ENCODE data around the gene NPHS2.

DNA sequence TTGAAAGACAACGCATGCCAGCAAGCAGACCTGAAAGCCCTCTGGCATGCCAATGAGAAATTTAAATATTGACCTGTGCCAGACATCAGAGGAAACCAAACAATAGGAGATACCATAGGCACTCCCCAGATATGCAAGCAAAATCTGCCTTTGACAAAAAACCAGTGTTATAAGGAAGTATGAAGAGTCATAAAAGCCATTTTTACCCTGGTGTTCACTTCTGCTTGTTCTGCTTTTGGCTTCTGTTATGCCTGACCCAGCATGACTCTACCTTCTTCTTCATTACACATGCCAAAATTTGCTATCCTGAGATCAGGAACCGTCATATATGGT is 26.4 kb downstream of the NPHS2 start:
- no peak for TF ChIP-seq RAD21 (IDR thresholded peaks at IDR 0.05; ENCODE audit: low read depth)
- TF ChIP-seq, protein P1, sequence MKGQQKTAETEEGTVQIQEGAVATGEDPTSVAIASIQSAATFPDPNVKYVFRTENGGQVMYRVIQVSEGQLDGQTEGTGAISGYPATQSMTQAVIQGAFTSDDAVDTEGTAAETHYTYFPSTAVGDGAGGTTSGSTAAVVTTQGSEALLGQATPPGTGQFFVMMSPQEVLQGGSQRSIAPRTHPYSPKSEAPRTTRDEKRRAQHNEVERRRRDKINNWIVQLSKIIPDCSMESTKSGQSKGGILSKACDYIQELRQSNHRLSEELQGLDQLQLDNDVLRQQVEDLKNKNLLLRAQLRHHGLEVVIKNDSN (IDR thresholded peaks at IDR 0.05) = no peak
- TF ChIP-seq TCF12 (IDR thresholded peaks at IDR 0.05; ENCODE audit: low read depth) = no peak
- no peak for TF ChIP-seq ZBTB7A (IDR thresholded peaks at IDR 0.05; ENCODE audit: low read depth)
- no peak for TF ChIP-seq TAF1 (IDR thresholded peaks at IDR 0.05; ENCODE audit: low read depth)
- TF ChIP-seq, protein P2, sequence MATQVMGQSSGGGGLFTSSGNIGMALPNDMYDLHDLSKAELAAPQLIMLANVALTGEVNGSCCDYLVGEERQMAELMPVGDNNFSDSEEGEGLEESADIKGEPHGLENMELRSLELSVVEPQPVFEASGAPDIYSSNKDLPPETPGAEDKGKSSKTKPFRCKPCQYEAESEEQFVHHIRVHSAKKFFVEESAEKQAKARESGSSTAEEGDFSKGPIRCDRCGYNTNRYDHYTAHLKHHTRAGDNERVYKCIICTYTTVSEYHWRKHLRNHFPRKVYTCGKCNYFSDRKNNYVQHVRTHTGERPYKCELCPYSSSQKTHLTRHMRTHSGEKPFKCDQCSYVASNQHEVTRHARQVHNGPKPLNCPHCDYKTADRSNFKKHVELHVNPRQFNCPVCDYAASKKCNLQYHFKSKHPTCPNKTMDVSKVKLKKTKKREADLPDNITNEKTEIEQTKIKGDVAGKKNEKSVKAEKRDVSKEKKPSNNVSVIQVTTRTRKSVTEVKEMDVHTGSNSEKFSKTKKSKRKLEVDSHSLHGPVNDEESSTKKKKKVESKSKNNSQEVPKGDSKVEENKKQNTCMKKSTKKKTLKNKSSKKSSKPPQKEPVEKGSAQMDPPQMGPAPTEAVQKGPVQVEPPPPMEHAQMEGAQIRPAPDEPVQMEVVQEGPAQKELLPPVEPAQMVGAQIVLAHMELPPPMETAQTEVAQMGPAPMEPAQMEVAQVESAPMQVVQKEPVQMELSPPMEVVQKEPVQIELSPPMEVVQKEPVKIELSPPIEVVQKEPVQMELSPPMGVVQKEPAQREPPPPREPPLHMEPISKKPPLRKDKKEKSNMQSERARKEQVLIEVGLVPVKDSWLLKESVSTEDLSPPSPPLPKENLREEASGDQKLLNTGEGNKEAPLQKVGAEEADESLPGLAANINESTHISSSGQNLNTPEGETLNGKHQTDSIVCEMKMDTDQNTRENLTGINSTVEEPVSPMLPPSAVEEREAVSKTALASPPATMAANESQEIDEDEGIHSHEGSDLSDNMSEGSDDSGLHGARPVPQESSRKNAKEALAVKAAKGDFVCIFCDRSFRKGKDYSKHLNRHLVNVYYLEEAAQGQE (IDR thresholded peaks at IDR 0.05; ENCODE audit: low read depth) = no peak
- TF ChIP-seq EGR1 (IDR thresholded peaks at IDR 0.05) = no peak
- no peak for TF ChIP-seq CREB1 (IDR thresholded peaks at IDR 0.05; ENCODE audit: low read depth)

All from Ishikawa (cell line).